C4-2B (cell line): ENCODE data around the gene CERKL.

Source experiments
- H3K27ac ChIP-seq: fragments of 450-650 bp; 2 replicates; pipeline ENCODE4 v1.5.1; 2017
- ZFX ChIP-seq: fragments of 450-650 bp; IDR thresholded peaks from 2 replicates; pipeline ENCODE4 v1.6.1; 2017
- TF ChIP-seq, protein P1 (sequence below): fragments of 450-650 bp; conservative IDR thresholded peaks from 2 replicates; pipeline ENCODE4 v1.5.1; 2017; ENCODE audit warnings: mild to moderate bottlenecking

The CERKL gene

DNA sequence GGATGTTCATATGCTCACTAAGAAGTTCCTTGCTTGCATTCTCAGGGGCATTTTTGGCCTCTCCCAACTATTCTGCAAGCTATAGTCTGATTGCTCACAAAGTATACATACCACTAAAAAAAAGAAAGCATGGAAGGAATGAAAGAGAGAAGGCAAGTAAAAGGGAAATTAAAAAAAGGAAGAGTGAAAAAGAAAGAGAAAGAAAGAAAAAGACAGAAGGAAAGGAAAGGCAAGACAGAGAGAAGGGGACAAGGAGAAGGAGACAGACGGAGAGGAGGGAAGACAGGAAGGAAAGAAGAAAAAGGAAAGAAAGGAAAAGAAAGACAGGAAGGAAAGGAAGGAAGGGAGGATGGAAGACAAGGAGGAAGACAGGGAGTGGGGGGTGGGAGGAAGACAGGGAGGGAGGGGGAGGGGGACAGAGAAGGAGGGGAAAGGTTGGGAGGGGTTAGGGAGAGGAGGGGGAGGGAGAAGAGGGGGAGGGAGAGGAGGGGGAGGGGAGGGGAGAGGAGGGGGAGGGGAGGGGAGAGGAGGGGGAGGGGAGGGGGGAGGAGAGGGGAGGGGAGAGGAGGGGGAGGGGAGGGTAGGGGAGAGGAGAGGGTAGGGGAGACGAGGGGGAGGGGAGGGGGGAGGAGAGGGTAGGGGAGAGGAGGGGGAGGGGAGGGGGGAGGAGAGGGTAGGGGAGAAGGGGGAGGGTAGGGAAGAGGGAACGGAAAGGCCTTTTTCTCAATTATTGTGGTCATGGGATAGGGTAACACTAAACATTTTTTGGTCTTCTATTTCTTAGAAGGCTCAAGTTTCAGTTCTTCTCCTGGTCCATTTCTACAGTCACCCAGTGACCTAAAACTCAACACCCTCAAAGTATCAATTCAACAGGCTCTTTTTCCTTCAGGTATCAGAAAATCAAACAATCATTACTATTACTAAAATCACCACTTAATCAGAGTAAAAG, 50.7 kb downstream of the CERKL start:
- H3K27ac ChIP-seq: no peak overlapping the region
- TF ChIP-seq, protein P1, sequence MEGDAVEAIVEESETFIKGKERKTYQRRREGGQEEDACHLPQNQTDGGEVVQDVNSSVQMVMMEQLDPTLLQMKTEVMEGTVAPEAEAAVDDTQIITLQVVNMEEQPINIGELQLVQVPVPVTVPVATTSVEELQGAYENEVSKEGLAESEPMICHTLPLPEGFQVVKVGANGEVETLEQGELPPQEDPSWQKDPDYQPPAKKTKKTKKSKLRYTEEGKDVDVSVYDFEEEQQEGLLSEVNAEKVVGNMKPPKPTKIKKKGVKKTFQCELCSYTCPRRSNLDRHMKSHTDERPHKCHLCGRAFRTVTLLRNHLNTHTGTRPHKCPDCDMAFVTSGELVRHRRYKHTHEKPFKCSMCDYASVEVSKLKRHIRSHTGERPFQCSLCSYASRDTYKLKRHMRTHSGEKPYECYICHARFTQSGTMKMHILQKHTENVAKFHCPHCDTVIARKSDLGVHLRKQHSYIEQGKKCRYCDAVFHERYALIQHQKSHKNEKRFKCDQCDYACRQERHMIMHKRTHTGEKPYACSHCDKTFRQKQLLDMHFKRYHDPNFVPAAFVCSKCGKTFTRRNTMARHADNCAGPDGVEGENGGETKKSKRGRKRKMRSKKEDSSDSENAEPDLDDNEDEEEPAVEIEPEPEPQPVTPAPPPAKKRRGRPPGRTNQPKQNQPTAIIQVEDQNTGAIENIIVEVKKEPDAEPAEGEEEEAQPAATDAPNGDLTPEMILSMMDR: no peak
- no peak for TF ChIP-seq ZFX

DNA sequence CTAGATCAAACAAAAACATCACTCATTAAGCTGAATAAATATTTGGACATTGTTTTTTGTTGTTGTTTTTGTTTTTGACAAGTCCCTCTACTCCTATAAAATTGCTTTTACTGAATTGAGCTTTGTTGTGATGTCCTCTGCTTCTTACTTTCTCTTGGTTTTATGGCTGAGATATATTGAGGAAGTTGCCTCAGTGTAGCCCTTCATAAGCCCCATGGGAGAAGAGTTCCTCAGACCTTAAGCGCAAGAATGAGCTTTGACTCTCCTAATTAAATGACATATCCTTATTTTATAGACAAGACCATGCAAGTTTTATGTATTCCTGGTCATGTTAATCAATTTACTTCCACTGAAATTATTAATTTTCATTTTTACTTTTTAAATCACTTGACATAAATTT, 54.9 kb downstream of the CERKL start:
- H3K27ac ChIP-seq: no peak overlapping the region
- no peak for TF ChIP-seq ZFX
- TF ChIP-seq, protein P1: no peak

DNA sequence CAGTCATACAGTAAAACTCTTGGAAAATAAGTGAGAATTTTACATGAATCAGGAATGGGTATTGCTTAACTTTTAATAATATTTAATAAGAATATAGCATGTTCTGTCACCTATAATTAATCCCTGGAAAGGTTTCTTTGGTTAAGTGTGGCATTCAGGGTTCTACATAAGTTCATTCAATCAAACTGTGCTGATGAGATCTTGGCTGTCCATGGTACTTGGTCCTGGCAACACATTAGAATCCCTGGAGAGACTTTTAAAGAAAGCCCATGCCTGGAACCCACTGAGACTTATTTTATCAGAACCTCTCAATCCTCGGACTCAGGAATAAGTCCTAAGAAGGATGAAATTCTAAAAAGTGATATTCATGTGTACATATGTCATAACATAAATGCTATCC, 60.3 kb downstream of the CERKL start:
- no peak for TF ChIP-seq ZFX
- TF ChIP-seq, protein P1: no peak
- H3K27ac ChIP-seq: no peak overlapping the region

DNA sequence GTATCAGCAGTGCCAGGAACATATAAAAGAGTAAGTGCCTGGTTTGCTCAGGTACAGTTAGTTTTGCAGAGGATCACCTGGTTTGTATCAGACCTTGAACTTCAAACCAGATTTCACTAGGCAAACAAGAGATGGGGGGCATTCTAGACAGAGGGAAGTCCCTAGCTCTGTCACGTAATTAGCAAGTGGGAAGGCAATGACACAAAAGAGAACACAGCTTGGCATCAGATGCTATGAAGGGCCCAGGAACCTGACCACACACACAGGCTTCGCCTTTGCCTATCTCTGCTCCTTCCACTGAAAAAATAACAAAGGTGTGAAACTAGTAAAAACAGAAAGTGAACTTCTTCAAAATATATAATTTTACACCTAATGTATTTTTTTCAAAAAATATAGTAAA, 62.6 kb downstream of the CERKL start:
- H3K27ac ChIP-seq: no peak overlapping the region
- TF ChIP-seq, protein P1: no peak
- no peak for TF ChIP-seq ZFX

DNA sequence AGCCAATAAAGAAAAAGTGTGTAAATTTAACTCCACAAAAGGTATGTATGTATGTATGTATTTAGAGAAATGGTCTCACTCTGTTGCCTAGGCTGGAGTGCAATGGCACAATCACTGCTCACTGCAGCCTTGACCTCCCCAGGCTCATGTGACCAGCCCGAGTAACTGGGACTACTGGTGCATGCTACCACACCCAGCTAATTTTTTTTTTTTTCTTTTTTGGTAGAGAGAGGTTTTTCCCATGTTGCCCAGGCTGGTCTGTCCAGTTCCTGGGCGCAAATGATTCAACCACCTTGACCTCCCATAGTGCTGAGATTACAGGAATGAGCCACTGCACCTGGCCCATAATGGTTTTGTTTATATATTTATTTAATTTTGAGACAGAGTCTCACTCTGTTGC, 67.1 kb downstream of the CERKL start:
- no peak overlapping the region for H3K27ac ChIP-seq
- TF ChIP-seq, protein P1: no peak
- TF ChIP-seq ZFX: no peak

DNA sequence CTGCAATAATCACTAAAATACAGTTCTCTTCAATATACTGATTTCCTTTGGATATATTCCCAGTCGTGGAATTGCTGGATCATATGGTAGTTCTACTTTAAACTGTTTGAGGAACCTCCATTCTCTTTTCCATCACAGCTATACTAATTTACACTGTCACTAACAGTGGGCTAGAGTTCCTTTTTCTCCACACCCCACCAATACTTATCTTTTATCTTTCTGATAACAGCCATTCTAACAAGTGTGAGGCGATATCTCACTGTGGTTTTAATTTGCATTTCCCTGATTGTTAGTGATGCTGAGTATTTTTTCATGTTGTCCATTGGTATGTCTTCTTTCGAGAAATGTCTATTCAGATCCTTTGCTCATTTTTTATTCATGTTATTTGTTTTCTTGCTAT, 68.4 kb downstream of the CERKL start:
- no peak overlapping the region for H3K27ac ChIP-seq
- TF ChIP-seq, protein P1: no peak
- no peak for TF ChIP-seq ZFX

DNA sequence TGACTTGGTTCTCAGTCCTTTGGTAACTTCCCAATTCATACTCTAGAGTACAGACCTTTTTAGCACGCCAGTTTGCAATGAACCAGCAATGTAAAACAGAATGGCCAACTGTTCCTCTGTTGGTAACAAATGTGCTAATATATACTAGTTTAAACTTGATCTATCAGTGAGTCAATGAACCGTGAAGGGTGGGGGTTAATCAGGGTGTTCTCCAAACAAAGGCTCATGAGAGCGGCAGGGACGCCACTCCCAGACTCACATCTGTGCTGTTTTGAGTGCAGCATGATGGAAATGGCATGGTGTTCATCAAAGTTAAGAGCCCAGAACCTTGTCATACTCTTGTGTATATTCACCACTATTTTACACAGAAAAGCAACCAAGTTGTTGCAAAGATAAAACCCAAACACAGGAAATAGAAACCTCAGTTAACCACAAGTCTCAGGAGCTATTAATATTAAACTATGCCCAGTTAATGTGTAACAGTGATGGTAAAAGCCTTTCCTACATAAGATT, 70.3 kb downstream of the CERKL start:
- TF ChIP-seq, protein P1: no peak
- TF ChIP-seq ZFX: no peak
- no peak overlapping the region for H3K27ac ChIP-seq
